VCaP (cell line): ENCODE measurements around the gene DNAJC8.

Source experiments
- H3K27ac ChIP-seq: fragments of 450-650 bp; 2 replicates; pipeline ENCODE4 v1.5.1; 2017
- TF ChIP-seq, protein P1 (sequence below): fragments of 450-650 bp; conservative IDR thresholded peaks from 2 replicates; pipeline ENCODE4 v1.5.1; 2017; ENCODE audit warnings: mild to moderate bottlenecking, moderate library complexity

The DNAJC8 gene

DNA sequence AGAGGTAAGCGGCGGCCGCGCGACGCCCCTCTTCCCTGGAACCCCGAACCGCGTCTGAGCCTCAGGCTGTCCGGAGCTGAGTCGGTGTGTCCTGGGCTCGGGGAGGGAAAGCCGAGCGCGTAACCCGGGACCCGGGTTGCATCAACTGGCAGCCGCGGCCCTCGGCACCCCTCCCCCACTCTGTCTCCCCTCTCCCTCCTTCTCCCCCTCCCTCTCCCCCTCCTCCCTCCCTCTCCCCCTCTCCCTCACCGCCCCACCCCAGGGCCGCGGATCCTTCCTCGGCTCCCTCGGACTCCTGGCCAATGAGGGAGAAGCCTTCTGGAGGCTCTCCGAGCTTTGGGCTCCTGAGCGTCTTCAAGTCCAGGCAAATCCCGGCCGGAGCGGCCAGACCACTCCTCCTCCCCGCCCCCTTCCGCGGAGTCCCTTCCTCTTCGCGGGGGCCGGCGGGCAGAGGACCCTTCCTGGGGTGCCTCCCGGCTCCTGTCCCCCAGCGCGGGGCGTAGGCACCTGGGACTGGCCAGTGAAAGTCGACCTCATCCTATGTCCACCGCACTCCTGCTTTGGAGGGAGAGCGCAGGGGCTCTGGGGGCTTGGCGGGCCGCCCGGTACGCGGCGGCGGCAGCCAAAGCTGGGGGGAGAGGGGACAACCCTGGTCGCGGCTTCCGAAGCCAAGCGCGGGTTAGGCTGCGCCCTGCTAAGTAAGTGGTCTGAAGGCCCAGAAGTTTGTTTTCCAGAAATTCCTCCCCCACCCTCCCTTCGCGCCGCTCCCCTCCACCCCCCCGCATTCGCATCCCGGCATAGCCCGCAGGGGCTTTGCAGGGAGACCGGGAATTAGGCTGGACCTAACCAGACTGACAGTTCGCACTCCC, 27.3 kb upstream of the DNAJC8 start:
- TF ChIP-seq, protein P1, sequence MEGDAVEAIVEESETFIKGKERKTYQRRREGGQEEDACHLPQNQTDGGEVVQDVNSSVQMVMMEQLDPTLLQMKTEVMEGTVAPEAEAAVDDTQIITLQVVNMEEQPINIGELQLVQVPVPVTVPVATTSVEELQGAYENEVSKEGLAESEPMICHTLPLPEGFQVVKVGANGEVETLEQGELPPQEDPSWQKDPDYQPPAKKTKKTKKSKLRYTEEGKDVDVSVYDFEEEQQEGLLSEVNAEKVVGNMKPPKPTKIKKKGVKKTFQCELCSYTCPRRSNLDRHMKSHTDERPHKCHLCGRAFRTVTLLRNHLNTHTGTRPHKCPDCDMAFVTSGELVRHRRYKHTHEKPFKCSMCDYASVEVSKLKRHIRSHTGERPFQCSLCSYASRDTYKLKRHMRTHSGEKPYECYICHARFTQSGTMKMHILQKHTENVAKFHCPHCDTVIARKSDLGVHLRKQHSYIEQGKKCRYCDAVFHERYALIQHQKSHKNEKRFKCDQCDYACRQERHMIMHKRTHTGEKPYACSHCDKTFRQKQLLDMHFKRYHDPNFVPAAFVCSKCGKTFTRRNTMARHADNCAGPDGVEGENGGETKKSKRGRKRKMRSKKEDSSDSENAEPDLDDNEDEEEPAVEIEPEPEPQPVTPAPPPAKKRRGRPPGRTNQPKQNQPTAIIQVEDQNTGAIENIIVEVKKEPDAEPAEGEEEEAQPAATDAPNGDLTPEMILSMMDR, result no peak
- H3K27ac ChIP-seq, result peak overlapping the region; percentile 74

DNA sequence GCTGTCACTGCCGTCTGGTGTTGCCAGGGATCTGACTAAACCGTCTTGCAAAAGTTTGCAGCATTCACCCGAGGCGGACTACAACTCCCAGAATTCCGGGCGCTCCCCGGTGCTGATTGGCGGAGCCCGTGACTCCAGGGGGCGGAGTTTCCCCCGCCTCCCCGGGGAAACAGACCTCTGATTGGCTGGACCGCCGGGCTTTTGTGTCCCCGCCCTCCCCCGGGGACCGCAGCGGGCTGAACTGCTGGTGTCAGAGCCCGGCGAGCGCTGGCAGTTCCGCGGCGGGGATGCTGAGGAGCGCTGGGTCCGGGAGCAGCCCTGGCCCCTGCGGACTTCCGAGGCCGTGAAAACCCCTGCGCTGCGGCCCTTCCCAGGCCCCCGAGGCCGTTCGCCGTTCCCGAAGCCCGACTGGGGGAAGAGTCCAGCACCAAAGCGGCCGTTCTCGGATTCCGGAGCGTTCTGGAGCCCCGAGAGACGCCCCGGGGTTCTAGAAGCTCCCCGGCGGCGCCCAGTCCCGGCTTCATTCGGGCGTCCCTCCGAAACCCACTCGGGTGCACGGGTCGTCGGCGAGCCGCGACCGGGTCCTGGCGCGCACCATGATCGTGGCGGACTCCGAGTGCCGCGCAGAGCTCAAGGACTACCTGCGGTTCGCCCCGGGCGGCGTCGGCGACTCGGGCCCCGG, 26.6 kb upstream of the DNAJC8 start, which contains the start of gene SESN2:
TSS of gene SESN2 (plus strand) at position 267 of the 682 bp plus-strand sequence. CDS start at position 597, 330 bp downstream.
- peak within 1 kb of the TSS; percentile 74 for H3K27ac ChIP-seq
- TF ChIP-seq, protein P1, result no peak

DNA sequence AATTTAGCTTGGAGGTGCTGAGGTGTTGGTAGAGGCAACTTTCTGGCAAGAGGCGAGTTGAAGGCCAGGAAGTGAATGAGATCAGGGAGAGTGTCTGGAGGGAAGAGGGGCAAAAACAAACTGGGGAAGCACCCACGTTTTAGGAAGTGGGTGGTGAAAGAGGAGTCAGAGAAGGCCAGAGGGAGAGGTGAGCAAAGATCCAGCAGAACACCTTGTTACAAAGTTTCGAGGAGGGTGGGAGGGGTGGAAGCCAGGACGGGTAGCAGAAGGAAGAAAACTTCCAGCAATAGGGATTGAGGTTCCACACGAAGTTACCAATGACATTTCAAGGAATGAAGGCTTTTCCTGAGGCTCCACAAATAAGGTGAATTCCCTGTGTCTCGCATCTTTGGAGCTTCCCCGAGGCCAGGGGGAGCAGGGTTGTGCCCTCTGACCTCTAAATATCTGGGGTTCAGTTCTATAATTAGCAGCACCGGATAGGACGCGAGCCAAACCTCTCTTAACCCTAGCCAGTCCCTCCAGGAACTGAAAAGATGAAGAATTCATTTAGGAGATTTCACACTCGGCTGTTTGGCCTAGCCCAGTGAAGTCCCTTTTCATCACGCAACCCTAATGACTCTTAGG, 25.9 kb upstream of the DNAJC8 start:
- H3K27ac ChIP-seq, result no peak overlapping the region; the same call in 1 of the 2 replicates
- TF ChIP-seq, protein P1, result no peak

DNA sequence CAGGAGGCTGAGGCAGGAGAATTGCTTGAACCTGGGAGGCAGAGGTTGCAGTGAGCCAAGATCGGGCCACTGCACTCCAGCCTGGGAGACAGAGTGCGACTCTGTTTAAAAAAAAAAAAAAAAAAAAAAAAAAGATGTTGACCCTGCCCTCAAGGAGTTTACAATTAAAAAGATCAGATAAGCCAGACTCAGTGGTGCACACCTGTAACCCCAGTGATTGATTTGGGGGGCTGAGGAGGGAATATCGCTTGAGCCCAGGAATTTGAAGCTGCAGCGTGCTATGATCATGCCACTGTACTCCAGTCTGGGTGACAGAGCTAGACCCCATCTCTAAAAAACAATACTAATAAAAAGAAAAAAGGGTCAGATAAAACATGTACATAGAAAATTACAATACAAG, 24.9 kb upstream of the DNAJC8 start:
- TF ChIP-seq, protein P1, result no peak
- no peak overlapping the region for H3K27ac ChIP-seq

DNA sequence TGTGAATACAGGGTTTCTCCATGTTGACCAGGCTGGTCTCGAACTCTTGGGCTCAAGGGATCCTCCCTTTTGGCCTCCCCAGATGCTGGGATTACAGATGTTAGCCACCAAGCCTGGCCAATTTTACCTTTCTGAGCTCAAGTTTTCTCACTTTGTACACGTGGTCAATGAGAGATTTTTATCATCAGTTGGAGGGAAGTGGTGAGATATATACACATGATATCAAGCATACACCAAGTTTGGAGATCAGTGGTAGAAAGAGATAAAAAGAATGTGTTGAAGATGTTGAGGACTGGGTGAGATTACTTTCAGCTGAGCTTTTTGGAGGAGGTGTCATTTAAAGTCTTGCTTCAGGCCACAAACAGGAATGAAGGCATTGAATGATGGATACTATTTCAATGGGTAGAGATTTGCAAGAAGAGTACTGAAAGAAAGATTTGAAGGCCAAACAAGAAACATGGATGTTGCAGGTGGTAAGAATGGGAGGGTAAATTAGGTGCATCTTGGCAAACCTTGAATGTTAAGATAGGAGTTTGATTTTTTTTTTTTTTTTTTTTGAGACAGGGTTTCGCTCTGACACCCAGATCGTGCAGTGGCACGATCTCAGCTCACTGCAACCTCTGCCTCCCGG, 23.5 kb upstream of the DNAJC8 start:
- TF ChIP-seq, protein P1, result no peak
- H3K27ac ChIP-seq, result no peak overlapping the region

DNA sequence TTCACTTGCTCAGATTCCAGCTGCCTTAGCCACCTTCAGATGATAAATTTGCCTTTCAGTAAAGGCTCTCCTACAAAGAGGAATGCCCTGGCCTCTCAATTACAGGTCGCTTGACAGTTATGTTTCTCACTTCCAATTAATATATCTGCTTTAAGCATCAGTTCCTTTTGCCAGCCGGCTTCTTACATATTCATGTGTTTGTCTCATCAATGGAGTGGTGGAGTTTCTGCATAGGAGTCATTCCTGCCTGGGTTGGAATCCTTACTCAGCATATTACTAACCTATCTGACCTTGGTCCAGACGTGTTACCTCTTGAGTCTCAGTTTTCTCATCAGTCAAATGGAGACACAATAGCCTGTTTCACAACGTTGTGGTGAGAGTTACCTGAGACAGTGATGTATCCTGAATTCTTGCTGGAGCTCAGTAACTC, 17.1 kb upstream of the DNAJC8 start:
- TF ChIP-seq, protein P1, result no peak
- no peak overlapping the region for H3K27ac ChIP-seq
